Measurements from ENCODE around the gene TBC1D10A.

GRCh38 chr22:30332994-30333706 is 6.4 kb upstream of the TBC1D10A start:
- TF ChIP-seq CTCF (optimal IDR thresholded peaks at IDR 0.05 in 1 of 3, IDR thresholded peaks at IDR 0.05 in 1 of 3, conservative IDR thresholded peaks at IDR 0.05 in 1 of 3; ENCODE audit: extremely low read depth in 1 of 3, insufficient read depth in 2 of 3, low read length in 3 of 3) (no peak), EZH2 (IDR thresholded peaks at IDR 0.05; ENCODE audit: low read length) (no peak)

Data from keratinocyte (primary cell).